Activated T-cell treated with anti-CD3 and anti-CD28 coated beads, Interleukin-2, amount 50 U/mL, for 1 hour (primary cell): ENCODE data around the gene ARIH1.
"Not testable (repeated sequence)": the region's sequence is repeated elsewhere in the genome, so short reads cannot be mapped to it uniquely, and the experiment has no call there.

ENCODE experiments used
- DNase-seq: peaks from one replicate; pipeline ENCODE4 v3.0.0-alpha.2; 2020

Gene ARIH1

GRCh38 chr15:72614810-72615532, 140.8 kb downstream of the ARIH1 start:
- DNase-seq: no peak

- DNase-seq: not testable (repeated sequence)
Observed at GRCh38 chr15:72615533-72616233, 141.6 kb downstream of the ARIH1 start.

GRCh38 chr15:72616491-72617210, 142.5 kb downstream of the ARIH1 start:
- DNase-seq: no peak

- DNase-seq: not testable (repeated sequence)
Observed at GRCh38 chr15:72623854-72624253, 149.7 kb downstream of the ARIH1 start.

- DNase-seq: not testable (repeated sequence)
Observed at GRCh38 chr15:72626153-72626552, 152.0 kb downstream of the ARIH1 start.

- DNase-seq: not testable (repeated sequence)
Observed at GRCh38 chr15:72628249-72629067, 154.3 kb downstream of the ARIH1 start.

GRCh38 chr15:72629068-72629570, 155.0 kb downstream of the ARIH1 start:
- DNase-seq: not testable (repeated sequence)

GRCh38 chr15:72636519-72637282, 162.6 kb downstream of the ARIH1 start:
- DNase-seq: peak; percentile 41

GRCh38 chr15:72639759-72640483, 165.8 kb downstream of the ARIH1 start:
- not testable (repeated sequence) for DNase-seq

- not testable (repeated sequence) for DNase-seq
Observed at GRCh38 chr15:72642271-72642670, 168.1 kb downstream of the ARIH1 start.

- DNase-seq: not testable (repeated sequence)
Observed at GRCh38 chr15:72648631-72649253, 174.6 kb downstream of the ARIH1 start.
